ENCODE data around the gene TEX35.

GRCh38 chr1:178509414-178510007 lies 3.4 kb upstream of the TEX35 start:
- TF ChIP-seq CTCF (IDR thresholded peaks at IDR 0.05) (no peak), POLR2A (IDR thresholded peaks at IDR 0.05) (no peak), EP300 (IDR thresholded peaks at IDR 0.05) (no peak)

Measured in ovary (tissue), 3 donors.